ENCODE results near the gene TLR10.
"Not testable (repeated sequence)": the region's sequence is repeated elsewhere in the genome, so short reads cannot be mapped to it uniquely, and the experiment has no call there.

TLR10 gene

DNA sequence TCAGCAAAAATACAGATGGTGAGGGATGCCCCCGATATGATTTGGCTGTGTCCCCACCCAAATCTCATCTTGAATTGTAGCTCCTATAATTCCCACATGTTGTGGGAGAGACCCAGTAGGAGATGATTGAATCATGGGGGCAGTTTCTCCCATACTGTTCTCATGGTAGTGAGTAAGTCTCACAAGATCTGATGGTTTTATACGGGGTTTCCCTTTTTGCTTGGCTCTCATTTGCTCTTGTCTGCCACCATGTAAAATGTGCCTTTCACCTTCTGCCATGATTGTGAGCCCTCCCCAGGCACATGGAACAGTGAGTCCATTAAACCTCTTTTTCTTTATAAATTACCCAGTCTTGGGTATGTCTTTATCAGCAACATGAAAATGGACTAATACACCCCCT is 15.8 kb downstream of the TLR10 start:
- not testable (repeated sequence) for DNase-seq (ENCODE audit: low read depth)

DNA sequence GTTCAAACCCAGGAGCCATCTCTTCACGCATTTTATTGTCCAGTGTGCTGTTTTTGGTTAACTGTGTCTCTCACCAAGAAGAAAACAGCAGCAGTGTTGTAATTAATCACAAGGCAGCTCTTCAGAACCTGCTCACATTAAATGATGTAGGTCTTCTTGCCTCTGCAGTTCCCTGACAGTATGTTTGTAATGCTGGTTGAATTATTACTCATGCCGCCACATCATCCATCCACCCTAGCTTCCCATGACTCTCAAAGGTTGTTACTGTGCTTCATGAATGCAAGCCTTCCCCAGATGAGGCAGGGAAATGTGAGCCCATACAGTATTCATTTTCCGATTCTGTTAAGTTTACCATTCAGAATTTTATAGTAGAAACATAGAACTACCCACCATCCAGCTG is 17.4 kb downstream of the TLR10 start:
- DNase-seq (ENCODE audit: low read depth): no peak

DNA sequence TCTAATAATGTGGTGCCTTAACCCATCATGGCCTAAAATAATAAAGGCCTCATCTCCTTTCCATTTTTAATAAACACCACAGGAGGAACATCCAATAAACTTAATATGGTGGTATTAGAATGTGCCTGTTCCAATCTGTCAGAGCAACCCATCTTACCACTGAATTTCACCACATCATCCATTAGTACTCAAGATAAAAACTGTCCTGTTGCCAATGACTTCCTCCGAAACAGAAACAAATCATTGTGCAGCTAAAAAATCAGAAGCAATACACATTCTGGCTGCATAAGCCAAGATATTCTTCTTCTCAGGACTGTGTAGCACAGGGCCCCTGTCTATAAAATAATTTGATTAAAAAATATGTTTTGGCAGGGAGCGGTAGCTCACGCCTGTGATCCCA is 18.5 kb downstream of the TLR10 start:
- no peak for DNase-seq (ENCODE audit: low read depth)

DNA sequence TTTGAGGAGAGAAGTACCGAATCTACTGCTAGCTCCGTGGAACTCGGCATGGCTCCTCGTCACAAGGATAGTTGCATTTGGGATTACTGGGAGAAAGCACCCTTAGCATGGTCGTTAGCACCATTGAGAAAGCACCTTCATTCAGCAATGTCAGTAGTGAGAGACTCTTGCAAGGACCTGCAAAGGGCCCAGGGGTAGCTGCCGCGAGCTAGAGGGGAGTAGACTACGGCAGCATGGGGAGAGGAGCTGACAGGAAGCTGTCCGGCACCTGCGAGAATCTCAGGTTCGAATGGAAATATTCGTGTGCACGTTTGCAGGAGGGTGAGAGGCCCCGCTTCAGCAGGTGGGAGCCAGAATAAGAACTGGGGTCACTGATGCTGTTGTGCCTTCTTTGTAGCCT is 20.2 kb downstream of the TLR10 start:
- DNase-seq (ENCODE audit: low read depth): no peak

DNA sequence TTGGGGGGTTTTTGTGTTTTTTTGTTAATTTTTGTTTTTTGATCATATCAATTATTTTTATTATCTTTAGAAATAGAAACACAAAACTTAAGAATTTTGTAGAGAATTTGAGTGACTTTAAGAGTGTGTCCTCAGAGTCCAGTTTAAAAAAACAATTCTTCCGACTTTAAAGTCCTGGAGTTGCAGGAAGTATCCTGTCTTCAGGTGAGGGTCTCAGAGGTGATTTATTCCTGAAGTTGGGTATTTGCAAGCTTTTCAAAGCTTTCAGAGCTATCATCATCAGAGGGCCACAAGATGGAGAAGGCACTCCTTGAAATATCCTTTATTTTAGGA is 23.0 kb downstream of the TLR10 start:
- no peak for DNase-seq (ENCODE audit: low read depth)

DNA sequence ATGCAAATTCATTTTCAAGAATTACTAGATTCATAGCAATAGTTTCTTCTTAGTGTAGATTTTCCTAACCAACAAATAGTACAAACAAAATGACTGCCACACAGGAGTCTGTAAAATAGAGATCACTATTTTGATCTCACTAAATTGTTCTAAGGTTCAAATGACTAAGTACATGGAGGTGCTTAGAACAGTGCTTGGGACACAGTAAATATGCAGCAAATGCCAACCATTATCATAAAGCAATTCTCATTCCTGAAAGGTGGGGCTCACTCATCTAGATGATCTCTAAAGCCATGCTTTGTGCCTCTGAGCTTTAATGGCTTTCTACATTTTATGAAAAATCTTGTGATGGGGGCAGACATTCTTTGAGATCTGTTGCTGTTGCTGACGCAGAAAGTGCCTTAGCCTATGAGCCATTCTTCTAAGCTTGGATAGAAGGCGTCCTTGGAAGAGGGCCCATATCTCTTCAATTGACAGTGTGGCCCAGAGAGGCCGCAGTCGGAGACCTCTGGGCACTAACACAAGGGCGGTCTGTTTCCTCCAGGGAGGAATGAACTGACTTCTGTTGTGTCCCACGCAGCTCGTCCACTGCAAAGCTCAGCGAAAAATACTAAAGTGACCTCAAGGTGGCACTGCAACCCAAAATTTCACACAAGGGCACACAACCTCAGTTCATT is 23.5 kb downstream of the TLR10 start:
- peak; percentile 24 for DNase-seq (ENCODE audit: low read depth)

DNA sequence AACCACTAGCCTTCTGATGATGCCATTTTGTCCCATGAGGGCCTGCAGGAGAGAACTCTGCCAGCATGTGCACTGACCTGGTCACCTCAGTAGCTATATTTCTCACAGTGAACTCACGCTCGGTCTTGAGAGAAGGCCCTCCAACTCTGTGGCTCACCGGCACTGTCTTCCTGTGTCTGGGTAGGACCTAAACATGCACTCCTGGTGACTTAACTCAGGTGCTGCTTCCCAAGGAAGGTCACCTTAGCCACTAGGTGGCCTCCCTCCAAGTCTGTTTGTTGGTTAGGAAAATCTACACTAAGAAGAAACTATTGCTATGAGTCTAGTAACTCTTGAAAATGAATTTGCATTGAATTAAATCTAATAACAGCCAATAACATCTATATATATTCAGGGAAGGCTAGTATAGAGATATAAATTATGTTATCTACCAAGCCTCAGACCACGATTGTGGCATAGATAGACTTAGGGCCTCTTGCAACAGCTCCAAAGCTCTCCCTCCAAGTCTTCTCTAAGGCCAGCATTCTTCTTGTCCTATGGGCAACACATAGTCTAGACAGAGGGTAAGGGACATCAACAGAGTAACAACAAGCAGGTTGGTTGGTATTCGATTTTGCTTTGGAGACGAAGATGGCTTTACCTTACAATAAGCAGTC is 24.7 kb downstream of the TLR10 start:
- DNase-seq (ENCODE audit: low read depth): no peak

DNA sequence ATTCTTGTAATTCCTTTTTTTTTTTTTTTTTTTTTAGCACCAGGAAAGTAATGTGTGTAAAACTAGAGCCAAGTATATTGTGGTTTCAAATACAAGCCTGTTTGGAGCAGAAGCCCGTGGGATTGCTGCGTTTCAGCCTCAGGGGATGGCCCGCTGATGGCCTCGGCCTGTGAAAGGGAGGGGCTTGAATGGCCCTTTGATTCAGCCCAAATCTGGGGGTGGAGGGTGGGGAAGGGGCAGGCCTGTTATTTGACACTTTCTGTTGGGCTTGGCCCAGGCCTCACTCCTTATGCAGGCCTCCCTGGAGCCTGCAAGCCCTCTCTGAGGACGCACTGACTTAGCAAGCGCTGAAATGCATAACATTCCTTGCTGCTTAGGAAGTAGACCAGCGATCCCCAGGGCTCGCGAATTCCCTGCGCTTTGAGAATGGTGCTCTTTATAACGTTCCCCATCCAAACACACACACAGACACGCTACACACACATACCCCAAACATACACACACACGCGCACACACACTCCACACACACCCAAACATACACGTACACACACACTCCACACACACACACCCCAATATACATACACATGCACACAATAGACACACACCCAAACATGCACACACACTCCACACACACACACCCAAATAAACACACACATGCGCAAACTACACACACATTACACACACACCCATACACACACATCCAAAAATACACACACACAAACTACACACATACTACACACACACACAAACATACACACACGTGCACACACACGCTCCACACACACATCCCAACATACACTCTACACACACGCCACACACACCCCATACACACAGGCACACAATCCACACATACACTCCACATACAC is 29.6 kb downstream of the TLR10 start:
- no peak for DNase-seq (ENCODE audit: low read depth)

DNA sequence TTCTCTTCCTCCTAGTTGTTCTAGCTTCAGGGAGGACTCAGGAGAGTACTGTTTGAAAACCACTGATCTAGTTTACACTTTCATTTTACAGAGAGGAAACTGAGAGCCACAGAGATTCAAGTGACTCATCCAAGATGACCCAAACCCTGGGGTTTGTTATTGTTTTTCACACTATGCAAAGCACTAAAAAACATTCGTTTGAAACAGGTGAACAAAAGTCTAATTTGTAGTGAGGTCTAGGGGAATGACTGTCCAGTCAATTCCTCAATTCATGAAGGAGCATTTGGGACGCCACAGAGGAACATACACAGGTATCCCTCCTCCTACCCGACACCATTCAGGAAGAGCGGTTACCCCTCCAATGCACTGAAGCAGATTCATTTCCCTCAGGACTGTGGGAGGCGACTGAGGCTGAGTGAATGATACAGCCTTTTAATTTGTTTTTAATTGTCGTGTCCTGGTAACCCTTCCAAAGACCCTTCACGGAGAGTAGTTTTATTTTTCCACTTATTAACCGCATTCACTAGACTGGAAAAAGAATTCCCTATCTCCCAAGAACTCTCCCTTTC is 30.3 kb downstream of the TLR10 start:
- no peak for DNase-seq (ENCODE audit: low read depth)

DNA sequence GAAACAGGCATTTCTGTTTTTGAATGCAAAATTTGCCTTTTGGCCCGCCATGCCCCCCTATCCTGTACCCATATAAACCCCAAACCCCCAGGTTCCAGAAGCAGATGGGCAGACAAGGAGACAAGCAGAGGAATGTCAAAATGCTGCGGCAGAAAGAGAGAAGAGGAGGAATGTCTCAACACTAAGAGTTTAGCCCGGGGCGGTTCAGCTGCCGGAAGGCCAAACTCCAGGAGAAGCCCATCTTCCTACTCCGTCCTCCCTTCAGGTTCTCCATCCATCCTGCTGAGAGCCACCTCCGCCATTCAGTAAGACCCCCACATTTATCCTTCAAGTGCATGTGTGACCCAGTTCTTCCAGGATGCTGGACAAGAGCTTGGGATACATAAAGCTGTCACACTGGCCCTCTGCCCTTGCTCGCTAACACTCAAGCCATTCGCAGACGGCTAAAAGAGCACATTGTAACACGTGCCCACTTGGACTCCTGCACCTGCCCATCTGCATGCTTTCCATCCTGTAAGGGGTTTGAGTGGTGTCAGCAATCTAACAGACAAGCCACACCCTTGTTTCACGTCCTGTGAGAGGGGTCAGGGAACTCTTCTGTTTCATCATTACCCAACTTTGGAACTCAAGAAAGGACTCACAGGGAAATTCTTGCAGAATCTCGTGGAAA is 31.3 kb downstream of the TLR10 start:
- no peak for DNase-seq (ENCODE audit: low read depth)

DNA sequence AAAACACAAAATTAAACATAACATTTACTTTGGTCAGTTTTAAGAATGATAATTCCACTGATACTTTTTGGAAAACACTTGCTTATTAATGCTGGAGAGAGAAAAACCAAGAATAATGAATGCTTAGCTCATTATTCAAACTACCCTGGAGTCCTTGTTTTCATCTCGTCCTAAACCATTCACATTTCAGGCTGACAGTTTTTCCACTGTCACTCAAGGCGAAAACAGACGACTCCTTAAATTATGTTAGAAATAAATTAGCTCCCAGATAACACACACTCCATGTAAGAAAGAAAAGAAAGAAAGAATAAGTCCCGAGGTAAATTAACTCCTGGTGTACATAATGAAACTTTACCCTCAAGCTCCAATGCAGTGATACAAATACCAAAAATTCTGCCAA is 33.5 kb downstream of the TLR10 start:
- DNase-seq (ENCODE audit: low read depth): no peak

DNA sequence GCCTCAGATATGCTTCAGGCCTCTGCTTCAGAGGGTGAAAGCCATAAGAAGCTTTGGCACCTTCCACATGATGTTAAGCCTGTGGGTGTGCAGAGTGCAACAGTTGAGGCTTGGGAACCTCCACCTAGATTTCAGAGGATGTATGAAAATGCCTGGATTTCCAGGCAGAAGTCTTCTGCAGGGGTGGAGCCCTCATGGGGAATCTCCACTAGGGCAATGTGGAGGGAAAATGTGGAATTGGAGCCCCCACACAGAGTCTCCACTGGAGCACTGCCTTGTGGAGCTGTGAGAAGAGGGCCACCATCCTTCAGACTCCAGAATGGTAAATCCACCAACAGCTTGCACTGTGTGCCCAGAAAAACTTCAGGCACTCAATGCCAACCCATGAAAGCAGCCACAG is 35.2 kb downstream of the TLR10 start:
- DNase-seq (ENCODE audit: low read depth): no peak

DNA sequence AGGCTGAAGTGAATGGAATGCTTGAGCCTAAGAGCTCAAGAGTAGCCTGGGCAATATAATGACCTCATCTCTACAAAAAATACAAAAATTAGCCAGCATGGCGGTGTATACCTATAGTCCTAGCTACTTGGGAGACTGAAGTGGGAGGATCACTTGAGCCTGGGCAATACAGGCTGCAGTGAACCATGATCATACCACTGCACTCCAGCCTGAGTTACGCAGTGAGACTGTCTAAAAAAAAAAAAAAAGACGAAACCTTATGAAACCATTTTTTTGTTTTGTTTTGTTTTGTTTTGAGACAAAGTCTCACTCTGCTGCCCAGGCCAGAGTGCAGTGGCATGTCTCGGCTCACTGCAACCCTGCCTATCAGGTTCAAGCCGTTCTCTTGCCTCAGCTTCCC is 36.9 kb downstream of the TLR10 start:
- no peak for DNase-seq (ENCODE audit: low read depth)

DNA sequence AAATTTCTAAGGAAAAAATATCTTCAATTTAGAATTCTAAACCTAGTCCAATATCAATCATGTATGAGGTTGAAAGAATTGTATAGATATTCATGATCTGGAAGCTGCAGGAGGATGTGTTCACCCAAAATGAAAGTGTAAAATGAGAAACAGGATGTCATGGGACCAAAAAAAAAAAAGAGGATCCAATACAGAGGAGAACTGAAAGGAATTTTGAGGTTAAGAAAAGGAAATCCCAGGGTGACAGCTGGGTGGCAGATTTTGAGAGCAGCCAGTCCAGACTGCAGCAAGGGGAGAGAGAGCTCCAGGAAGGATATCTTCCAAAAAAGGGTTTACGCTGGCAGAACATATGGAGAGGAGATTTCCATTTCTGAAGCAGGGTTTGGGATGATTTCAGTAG is 38.9 kb downstream of the TLR10 start:
- DNase-seq (ENCODE audit: low read depth): no peak

DNA sequence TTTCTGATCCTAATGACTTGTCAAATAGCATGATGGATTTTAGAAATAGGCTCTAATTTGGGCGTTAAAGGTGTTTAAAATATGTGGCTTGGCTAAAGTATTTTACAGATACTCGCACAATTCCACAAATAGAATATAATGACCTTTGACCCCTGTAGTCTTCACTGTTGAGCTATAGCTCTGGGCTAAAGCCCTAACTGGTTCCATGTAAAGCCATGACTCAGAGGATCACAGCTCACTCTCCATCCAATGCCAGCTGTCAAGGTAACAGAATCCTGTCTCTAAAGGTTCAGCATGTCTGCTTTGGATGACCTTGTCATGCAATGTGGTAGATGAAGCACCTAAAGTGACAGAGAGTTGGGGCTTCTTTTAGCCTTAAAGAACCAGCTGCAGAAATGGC is 42.5 kb downstream of the TLR10 start:
- DNase-seq (ENCODE audit: low read depth): no peak

DNA sequence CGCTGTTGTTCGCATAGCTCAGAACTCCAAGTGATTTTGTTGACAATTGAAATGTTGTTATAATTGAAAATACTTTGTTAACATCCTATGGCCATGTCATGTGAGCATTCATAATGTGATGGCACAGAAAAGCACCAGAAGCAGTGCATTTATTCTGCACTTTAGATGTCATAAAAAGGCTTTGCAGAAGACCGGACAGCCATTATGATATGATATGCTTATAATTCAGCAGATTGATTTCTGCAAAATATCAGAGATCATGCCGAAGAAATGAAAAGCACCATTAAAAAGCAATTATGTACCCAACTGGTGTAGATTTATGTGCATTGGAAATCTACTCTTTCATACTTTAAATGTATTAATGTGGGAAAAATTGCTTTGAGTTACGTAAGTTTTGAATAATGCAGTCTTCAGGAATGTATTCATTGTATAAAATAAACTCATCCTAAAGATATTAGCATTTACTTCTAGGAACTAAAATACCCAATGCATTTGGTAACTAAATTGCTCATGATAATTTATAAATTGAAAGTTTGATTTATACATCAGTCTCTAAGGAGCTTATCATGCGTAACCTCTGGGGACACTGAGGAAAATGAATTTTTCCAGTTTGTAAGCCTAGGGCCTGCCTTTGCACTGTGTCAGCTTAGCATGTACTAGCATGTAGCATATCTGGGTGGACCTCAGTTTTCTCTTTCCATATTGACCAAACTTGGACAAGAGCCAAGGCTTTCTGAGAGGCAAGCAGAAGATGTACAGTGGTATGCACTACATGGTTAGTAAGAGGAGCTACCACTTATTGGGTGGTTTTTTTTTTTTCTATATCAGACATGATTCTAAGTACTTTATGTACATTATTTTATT is 43.6 kb downstream of the TLR10 start:
- DNase-seq (ENCODE audit: low read depth): no peak

DNA sequence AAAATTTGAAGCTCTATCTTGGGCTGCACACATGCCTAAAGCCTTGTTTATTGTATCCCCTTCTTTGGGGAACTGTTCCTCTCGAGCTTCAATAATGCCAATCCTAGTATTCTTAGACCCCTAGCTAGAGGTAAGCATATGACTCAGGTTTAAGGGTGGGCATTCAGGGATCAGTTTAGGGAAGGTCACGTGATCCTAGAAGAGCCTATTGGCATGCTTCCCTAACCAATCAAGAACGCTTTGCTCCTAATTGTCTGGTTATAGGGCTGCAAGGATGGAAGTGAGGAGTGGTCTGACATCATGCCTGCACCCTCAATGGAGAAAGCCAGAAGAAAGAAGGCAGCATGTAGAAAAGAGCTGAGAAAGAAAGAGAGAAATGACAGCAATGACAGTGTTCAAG is 46.9 kb downstream of the TLR10 start:
- DNase-seq (ENCODE audit: low read depth): no peak

DNA sequence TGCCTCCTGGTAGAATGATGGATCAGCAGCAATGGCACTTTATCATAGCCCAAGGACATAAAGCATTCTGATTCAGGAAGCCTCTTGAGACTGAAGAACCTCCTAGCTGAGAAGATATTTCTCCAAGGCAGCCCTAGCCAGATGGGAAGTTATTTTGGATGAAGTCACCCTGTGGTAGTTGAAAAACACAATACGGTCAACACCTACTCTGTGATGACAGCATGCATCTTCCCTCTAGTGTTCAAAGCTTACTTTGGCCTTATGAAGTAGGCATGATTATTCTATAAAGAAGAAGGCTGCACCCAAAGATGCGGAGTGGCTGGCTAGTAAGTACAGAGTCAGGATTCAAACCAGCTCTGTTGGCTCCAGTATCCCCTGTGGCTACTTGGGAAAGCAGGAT is 47.9 kb downstream of the TLR10 start:
- DNase-seq (ENCODE audit: low read depth): no peak

DNA sequence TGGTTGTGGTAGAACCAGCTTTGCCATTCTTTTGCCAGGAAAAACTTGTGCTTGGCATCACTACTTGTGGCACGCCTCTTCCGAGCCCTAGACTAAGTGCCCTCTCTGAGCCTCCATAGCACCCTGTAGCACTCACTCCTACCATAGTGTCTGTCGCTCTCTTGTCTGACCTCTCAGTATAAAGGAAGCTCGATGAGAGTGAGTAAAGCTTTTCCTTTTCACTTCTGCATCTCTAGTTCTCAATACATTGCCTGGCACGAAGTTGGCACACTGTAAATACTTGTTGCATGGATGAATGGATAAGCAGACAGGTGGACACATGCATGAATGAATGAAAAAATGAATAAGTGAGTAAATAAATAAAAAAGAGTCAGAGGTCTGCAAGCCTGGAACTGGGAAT is 48.3 kb downstream of the TLR10 start:
- no peak for DNase-seq (ENCODE audit: low read depth)

DNA sequence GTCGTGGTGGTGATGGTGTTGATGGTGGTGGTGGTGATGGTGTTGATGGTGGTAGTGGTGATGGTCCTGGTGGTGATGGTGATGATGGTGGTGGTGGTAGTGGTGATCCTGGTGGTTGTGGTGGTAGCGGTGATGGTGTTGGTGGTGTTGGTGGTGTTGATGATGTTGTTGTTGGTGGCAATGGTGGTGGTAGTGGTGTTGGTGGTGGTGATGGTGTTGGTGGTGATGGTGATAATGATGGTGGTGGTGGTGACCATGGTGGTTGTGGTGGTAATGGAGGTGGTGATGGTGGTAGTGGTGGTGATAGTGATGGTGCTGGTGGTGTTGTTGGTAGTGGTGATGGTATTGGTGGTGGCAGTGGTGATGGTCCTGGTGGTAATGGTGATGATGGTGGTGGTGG is 49.1 kb downstream of the TLR10 start:
- DNase-seq (ENCODE audit: low read depth): no peak

DNA sequence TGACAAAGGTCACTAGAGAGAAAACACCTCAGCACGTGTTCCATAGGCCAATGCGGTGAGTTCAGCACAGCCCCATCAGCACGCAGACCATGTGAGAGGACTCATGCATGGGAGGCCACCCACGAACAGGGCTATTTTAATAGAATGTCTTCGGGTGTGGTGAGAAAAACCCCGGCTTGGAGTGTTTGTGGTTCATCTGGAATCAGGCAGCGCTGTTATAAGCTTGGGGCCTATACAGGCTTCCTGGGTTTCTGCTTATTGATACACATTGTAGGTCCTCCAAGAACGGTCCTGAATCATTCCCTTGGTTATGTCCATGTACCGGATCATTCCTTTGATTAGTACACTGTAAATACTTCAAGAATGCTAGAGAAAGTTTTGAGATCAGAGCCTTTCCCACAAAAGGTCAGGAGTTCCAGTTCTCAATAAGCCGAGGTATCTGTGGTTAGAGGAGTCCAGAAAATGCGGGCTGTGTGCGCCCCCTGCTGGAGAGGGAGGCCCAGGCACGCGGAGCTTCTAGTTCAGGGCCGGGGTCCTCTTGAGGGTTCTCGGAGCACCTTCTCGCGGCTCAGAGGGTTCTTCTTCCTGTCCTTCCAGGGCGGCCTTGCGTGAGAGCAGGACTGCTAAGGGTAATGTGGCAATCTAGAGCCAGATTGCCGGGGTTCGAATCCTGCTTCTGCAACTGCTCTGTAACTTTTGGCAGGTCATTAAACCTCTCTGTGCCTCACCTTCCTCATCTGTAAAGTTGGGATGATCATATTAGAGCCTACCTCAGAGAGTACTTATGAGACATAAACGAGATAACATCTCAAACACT is 51.8 kb downstream of the TLR10 start:
- DNase-seq (ENCODE audit: low read depth): peak; percentile 70
